ENCODE measurements around the gene STRAP. TPM values are rescaled to one million over a fixed set of nuclear protein-coding genes. Genes with fewer than 3 reads are reported as not detected.
A peak's percentile ranks its signal among the peaks of the same experiment; 100 is the strongest.
"Not testable (repeated sequence)": the region's sequence is repeated elsewhere in the genome, so short reads cannot be mapped to it uniquely, and the experiment has no call there.

Gene STRAP
- total RNA-seq, 1 experiment from 2014 or later, result 210 TPM

GRCh38 chr12:15910864-15911721 lies 28.9 kb downstream of the STRAP start, which contains the start of gene DERA:
Gene DERA, plus strand, starts transcription at chr12:15911332. Its CDS starts 52 bp downstream, at chr12:15911384.
- no peaks in the 10 kb centered on the region for H3K9me3 ChIP-seq (ENCODE audit: control insufficient read depth, low read depth, low read length)
- TF ChIP-seq CTCF (conservative IDR thresholded peaks at IDR 0.05), result no peak
- peak within 1 kb of the TSS; percentile 93 for H3K18ac ChIP-seq (ENCODE audit: insufficient read length, low read depth, low read length)
- no peak within 1 kb of the TSS for H3K4ac ChIP-seq (ENCODE audit: low read depth, low read length)
- Mint-ChIP-seq H3K9me3 (no peaks in the 10 kb centered on the region), H3K4me1 (peaks cover 19 to 23% of the 10 kb centered on the region in 2 experiments), H3K27me3 (ENCODE audit: low read depth) (peaks cover 11% of the 10 kb centered on the region), H3K27ac (peak within 1 kb of the TSS; percentile 71 to 95 (median 76); a peak in 6 of 7 replicates), H3K4me3 (peak within 1 kb of the TSS; percentile 79 to 89), H3K36me3 (ENCODE audit: insufficient read depth in 1 of 3, low read depth in 3 of 3) (no peaks in the 10 kb centered on the region)
- no peak within 1 kb of the TSS for H2AK5ac ChIP-seq (ENCODE audit: insufficient read length, low read length)
- no peak within 1 kb of the TSS for H2BK12ac ChIP-seq (ENCODE audit: insufficient read length, low read depth, low read length)
- H3K27ac ChIP-seq (ENCODE audit: insufficient read length, low read depth, low read length), result no peak within 1 kb of the TSS
- H2BK15ac ChIP-seq (ENCODE audit: low read depth, low read length), result no peak within 1 kb of the TSS
- peaks cover 4% of the 10 kb centered on the region for H3K23me2 ChIP-seq (ENCODE audit: insufficient read length, low read depth, low read length, poor library complexity, severe bottlenecking)
- H2BK5ac ChIP-seq (ENCODE audit: insufficient read length, low read length), result no peak within 1 kb of the TSS
- H3K79me2 ChIP-seq (ENCODE audit: insufficient read depth, low read length), result no peaks in the 10 kb centered on the region
- no peak within 1 kb of the TSS for H3K23ac ChIP-seq (ENCODE audit: insufficient read length, low read depth, low read length)
- H4K20me1 ChIP-seq (ENCODE audit: control insufficient read depth, insufficient read depth, insufficient read length), result no peaks in the 10 kb centered on the region
- H3K14ac ChIP-seq (ENCODE audit: insufficient read depth, low read length), result peak within 1 kb of the TSS; percentile 85
- H4K8ac ChIP-seq (replicated peaks; ENCODE audit: insufficient read length, low read depth, low read length), result no peak within 1 kb of the TSS
- H4K91ac ChIP-seq (ENCODE audit: insufficient read length, low read depth, low read length), result no peak within 1 kb of the TSS
- H2AFZ ChIP-seq (ENCODE audit: low read length), result no peak within 1 kb of the TSS
- no peak within 1 kb of the TSS for H4K5ac ChIP-seq (ENCODE audit: insufficient read length, low read depth, low read length)
- peak within 1 kb of the TSS; percentile 83 for H3K9ac ChIP-seq (ENCODE audit: extremely low read depth, insufficient read length, low read length)
- H3K79me1 ChIP-seq (ENCODE audit: insufficient read depth, low read depth, low read length, poor library complexity, severe bottlenecking), result no peaks in the 10 kb centered on the region
- no peak within 1 kb of the TSS for H3K56ac ChIP-seq (ENCODE audit: insufficient read length, low read depth, low read length)
- no peaks in the 10 kb centered on the region for H3K4me1 ChIP-seq (ENCODE audit: insufficient read depth, low read length)
- no peak within 1 kb of the TSS for H2BK20ac ChIP-seq (ENCODE audit: low read depth, low read length, poor library complexity, severe bottlenecking)
- H2BK120ac ChIP-seq (ENCODE audit: low read depth, low read length, poor library complexity, severe bottlenecking), result no peak within 1 kb of the TSS
- H3K4me2 ChIP-seq (ENCODE audit: insufficient read depth, insufficient read length, low read length), result peak within 1 kb of the TSS; percentile 83
- H3K27me3 ChIP-seq (ENCODE audit: insufficient read depth, low read length), result no peaks in the 10 kb centered on the region
- no CpG with 5 or more reads among the region's 59 CpGs for WGBS (ENCODE audit: extremely low coverage, insufficient read length, low lambda C conversion rate)
- no peak within 1 kb of the TSS for H3T11ph ChIP-seq (ENCODE audit: low read length)
- DNase-seq, result peak; percentile 89

GRCh38 chr12:15911931-15912330 lies 29.7 kb downstream of the STRAP start:
- H3K27me3 ChIP-seq (ENCODE audit: insufficient read depth, low read length); DNase-seq; H3K36me3 Mint-ChIP-seq (ENCODE audit: insufficient read depth in 1 of 3, low read depth in 3 of 3); H2AK5ac ChIP-seq (ENCODE audit: insufficient read length, low read length); H3K23ac ChIP-seq (ENCODE audit: insufficient read length, low read depth, low read length); H3K79me2 ChIP-seq (ENCODE audit: insufficient read depth, low read length); H2AFZ ChIP-seq (ENCODE audit: low read length); H3K9me3 Mint-ChIP-seq; H2BK12ac ChIP-seq (ENCODE audit: insufficient read length, low read depth, low read length); H3K4ac ChIP-seq (ENCODE audit: low read depth, low read length); H2BK120ac ChIP-seq (ENCODE audit: low read depth, low read length, poor library complexity, severe bottlenecking); H4K91ac ChIP-seq (ENCODE audit: insufficient read length, low read depth, low read length); H3K14ac ChIP-seq (ENCODE audit: insufficient read depth, low read length); H2BK5ac ChIP-seq (ENCODE audit: insufficient read length, low read length); H3K18ac ChIP-seq (ENCODE audit: insufficient read length, low read depth, low read length); H4K8ac ChIP-seq (replicated peaks; ENCODE audit: insufficient read length, low read depth, low read length); H4K5ac ChIP-seq (ENCODE audit: insufficient read length, low read depth, low read length); H3K9me3 ChIP-seq (ENCODE audit: control insufficient read depth, low read depth, low read length); H3K56ac ChIP-seq (ENCODE audit: insufficient read length, low read depth, low read length); H3K23me2 ChIP-seq (ENCODE audit: insufficient read length, low read depth, low read length, poor library complexity, severe bottlenecking); H3T11ph ChIP-seq (ENCODE audit: low read length); H3K27ac ChIP-seq (ENCODE audit: insufficient read length, low read depth, low read length); H2BK20ac ChIP-seq (ENCODE audit: low read depth, low read length, poor library complexity, severe bottlenecking); H2BK15ac ChIP-seq (ENCODE audit: low read depth, low read length); H3K79me1 ChIP-seq (ENCODE audit: insufficient read depth, low read depth, low read length, poor library complexity, severe bottlenecking); H4K20me1 ChIP-seq (ENCODE audit: control insufficient read depth, insufficient read depth, insufficient read length); H3K4me1 ChIP-seq (ENCODE audit: insufficient read depth, low read length): not testable (repeated sequence)
- H3K27ac Mint-ChIP-seq, result peak overlapping the region; percentile 61 to 95 (median 71); a peak in 5 of 7 replicates
- H3K4me1 Mint-ChIP-seq, result peaks cover 19 to 23% of the 10 kb centered on the region in 2 experiments
- H3K27me3 Mint-ChIP-seq (ENCODE audit: low read depth), result peaks cover 11% of the 10 kb centered on the region
- H3K4me3 Mint-ChIP-seq, result peak overlapping the region; percentile 79 to 89
- no CpG with 5 or more reads among the region's 5 CpGs for WGBS (ENCODE audit: extremely low coverage, insufficient read length, low lambda C conversion rate)
- Histone ChIP-seq H3K4me2 (ENCODE audit: insufficient read depth, insufficient read length, low read length) (peak overlapping the region; percentile 83), H3K9ac (ENCODE audit: extremely low read depth, insufficient read length, low read length) (peak overlapping the region; percentile 83)
